Osteocyte (in vitro differentiated cells): ENCODE results near the gene SPTBN2. TPM values are rescaled to one million over a fixed set of nuclear protein-coding genes. Genes with fewer than 3 reads are reported as not detected.

ENCODE experiments used
- DNase-seq: peaks from one replicate; pipeline ENCODE4 v3.0.0; 2021; ENCODE audit warnings: mixed read lengths; ENCODE audit not compliant: unreplicated experiment; ENCODE audit errors: extremely low spot score
- H3K27ac Mint-ChIP-seq: one replicate; pipeline ENCODE4 v1.8.0; 2021; ENCODE audit warnings: mild to moderate bottlenecking, mixed read lengths; ENCODE audit not compliant: unreplicated experiment
- H3K27me3 Mint-ChIP-seq: one replicate; pipeline ENCODE4 v1.8.0; 2021; ENCODE audit warnings: mixed read lengths; ENCODE audit not compliant: unreplicated experiment
- H3K36me3 Mint-ChIP-seq: one replicate; pipeline ENCODE4 v1.8.0; 2021; ENCODE audit warnings: mixed read lengths; ENCODE audit not compliant: unreplicated experiment
- H3K4me1 Mint-ChIP-seq: one replicate; pipeline ENCODE4 v1.8.0; 2021; ENCODE audit warnings: mixed read lengths; ENCODE audit not compliant: unreplicated experiment
- H3K4me3 Mint-ChIP-seq: one replicate; pipeline ENCODE4 v1.8.0; 2021; ENCODE audit warnings: mild to moderate bottlenecking, moderate library complexity, mixed read lengths; ENCODE audit not compliant: unreplicated experiment
- H3K9me3 Mint-ChIP-seq: one replicate; pipeline ENCODE4 v1.8.0; 2021; ENCODE audit warnings: mixed read lengths; ENCODE audit not compliant: unreplicated experiment
- total RNA-seq: library from RNA; stranded (reverse); gene quantifications from 2 replicates; pipeline ENCODE4 v1.2.1, GENCODE V29; 2021
- TF ChIP-seq, protein P1 (sequence below): fragments of 200-600 bp; sonication (generic); IDR thresholded peaks from 2 replicates; pipeline ENCODE4 v1.5.0; 2021; ENCODE audit warnings: antibody characterized with exemption, mild to moderate bottlenecking, moderate library complexity

Gene SPTBN2
- total RNA-seq, 1 donor from 2014 or later = 12.6 TPM

DNA sequence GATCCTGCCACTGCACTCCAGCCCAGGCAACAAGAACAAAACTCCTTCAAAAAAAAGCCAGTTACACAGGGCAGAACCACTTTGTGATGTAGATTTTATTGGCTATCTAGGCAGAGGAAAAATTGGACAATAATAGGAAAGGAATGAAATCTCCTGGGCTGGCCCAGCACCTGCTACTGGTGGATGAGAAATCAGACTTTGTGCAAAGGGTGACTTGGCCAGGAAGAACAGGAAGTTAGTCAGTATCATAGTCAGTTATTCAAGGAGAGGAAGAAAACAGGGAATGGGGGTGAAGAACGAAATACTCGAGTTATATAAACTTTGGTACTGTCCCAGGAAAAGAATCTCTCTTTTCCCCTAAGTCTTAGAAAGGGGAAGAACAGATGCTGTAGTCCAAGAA is 11.0 kb upstream of the SPTBN2 start:
- H3K4me3 Mint-ChIP-seq = no peak overlapping the region
- H3K27ac Mint-ChIP-seq = no peak overlapping the region
- H3K9me3 Mint-ChIP-seq = no peaks in the 10 kb centered on the region

DNA sequence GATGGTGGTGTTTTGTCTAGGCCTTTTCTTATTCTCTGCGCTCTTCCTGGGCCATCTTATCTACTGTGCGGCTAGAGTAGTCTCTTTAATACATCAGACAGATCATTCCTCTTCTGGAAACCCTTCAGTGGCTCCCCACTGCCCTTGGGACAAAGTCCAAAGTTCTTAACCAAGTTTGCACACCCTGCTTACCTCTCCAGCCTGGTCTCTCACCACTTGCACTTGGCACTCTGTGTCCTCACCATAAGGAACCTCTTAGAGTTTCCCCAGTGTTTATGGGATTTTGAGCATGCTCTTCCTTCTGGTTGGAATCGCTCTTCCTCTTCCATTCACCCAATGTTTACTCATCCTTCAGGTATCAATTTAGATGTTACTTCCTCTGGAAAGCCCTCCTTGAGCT is 5.2 kb upstream of the SPTBN2 start:
- Mint-ChIP-seq H3K4me1 (no peaks in the 10 kb centered on the region), H3K4me3 (no peak overlapping the region), H3K36me3 (no peaks in the 10 kb centered on the region), H3K27me3 (peaks cover 42% of the 10 kb centered on the region), H3K27ac (no peak overlapping the region), H3K9me3 (no peaks in the 10 kb centered on the region)
- no peak for DNase-seq
- TF ChIP-seq, protein P1, sequence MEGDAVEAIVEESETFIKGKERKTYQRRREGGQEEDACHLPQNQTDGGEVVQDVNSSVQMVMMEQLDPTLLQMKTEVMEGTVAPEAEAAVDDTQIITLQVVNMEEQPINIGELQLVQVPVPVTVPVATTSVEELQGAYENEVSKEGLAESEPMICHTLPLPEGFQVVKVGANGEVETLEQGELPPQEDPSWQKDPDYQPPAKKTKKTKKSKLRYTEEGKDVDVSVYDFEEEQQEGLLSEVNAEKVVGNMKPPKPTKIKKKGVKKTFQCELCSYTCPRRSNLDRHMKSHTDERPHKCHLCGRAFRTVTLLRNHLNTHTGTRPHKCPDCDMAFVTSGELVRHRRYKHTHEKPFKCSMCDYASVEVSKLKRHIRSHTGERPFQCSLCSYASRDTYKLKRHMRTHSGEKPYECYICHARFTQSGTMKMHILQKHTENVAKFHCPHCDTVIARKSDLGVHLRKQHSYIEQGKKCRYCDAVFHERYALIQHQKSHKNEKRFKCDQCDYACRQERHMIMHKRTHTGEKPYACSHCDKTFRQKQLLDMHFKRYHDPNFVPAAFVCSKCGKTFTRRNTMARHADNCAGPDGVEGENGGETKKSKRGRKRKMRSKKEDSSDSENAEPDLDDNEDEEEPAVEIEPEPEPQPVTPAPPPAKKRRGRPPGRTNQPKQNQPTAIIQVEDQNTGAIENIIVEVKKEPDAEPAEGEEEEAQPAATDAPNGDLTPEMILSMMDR = no peak

More for the DNA sequence above, 11.0 kb upstream of the SPTBN2 start:
- H3K4me1 Mint-ChIP-seq = peaks cover 11% of the 10 kb centered on the region
- peaks cover 10% of the 10 kb centered on the region for H3K27me3 Mint-ChIP-seq
- TF ChIP-seq, protein P1 = no peak
- H3K36me3 Mint-ChIP-seq = no peaks in the 10 kb centered on the region
- no peak for DNase-seq

DNA sequence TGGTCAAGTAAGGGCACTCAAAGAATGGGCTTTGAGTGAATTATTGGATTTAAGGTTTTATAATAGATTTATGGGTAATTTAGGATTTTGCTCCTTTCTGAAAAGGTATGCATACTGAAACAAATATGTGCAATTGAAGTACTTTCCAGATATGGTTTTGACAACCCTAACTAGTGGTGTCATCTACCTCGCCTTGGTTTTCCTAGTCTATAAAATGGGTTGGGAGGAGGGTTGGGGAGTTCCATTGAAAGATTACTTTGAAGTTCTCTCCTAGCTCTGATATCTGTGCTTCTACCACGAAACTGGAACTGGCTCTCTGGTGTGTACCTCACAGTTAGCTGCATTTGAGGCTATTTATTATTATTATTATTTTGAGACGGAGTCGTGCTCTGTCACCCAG is 431 bp upstream of the SPTBN2 start:
- no peaks in the 10 kb centered on the region for H3K9me3 Mint-ChIP-seq
- H3K27me3 Mint-ChIP-seq = peaks cover 52% of the 10 kb centered on the region
- H3K36me3 Mint-ChIP-seq = peaks cover 1% of the 10 kb centered on the region
- H3K27ac Mint-ChIP-seq = no peak overlapping the region
- TF ChIP-seq, protein P1 = no peak
- DNase-seq = no peak
- H3K4me3 Mint-ChIP-seq = no peak overlapping the region
- H3K4me1 Mint-ChIP-seq = peaks cover 25% of the 10 kb centered on the region

DNA sequence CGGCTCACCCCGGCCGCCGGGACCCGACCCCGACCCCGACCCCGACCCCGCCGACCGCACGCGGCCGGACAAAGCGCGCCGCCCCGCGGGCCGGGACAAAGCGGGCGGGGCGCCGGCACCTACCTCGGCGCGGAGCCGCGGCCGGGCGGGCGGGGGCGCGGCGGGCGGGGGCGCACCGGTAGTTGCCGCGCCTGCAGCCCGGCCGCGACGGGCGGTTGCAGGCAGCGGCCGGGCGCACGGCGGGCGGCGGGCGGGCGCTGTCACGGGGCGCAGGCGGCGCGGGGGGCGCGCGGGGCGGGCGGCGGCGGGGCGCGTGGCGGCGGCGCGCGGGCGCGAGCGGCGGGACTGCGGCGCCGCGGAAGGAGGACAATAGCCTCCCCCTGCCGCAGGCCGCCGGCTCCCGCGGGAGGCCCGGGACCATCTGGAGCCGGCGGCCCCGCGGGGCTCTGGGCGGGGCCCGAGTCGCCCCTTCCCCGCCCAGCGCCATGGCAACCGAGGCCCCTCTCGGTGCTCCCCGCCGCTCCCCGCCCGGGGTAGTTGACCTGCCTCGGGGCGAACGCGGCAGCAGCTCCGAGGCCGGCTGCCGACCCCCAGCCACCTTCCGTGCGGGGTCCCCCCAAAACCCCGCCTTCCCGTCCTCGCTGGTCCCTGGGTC is 851 bp downstream of the SPTBN2 start:
- no peaks in the 10 kb centered on the region for H3K9me3 Mint-ChIP-seq
- no peak for DNase-seq
- peak overlapping the region; percentile 81 for H3K4me3 Mint-ChIP-seq
- TF ChIP-seq, protein P1 = no peak
- H3K27ac Mint-ChIP-seq = peak overlapping the region; percentile 79
- peaks cover 25% of the 10 kb centered on the region for H3K4me1 Mint-ChIP-seq
- peaks cover 43% of the 10 kb centered on the region for H3K27me3 Mint-ChIP-seq
- H3K36me3 Mint-ChIP-seq = peaks cover 1% of the 10 kb centered on the region

DNA sequence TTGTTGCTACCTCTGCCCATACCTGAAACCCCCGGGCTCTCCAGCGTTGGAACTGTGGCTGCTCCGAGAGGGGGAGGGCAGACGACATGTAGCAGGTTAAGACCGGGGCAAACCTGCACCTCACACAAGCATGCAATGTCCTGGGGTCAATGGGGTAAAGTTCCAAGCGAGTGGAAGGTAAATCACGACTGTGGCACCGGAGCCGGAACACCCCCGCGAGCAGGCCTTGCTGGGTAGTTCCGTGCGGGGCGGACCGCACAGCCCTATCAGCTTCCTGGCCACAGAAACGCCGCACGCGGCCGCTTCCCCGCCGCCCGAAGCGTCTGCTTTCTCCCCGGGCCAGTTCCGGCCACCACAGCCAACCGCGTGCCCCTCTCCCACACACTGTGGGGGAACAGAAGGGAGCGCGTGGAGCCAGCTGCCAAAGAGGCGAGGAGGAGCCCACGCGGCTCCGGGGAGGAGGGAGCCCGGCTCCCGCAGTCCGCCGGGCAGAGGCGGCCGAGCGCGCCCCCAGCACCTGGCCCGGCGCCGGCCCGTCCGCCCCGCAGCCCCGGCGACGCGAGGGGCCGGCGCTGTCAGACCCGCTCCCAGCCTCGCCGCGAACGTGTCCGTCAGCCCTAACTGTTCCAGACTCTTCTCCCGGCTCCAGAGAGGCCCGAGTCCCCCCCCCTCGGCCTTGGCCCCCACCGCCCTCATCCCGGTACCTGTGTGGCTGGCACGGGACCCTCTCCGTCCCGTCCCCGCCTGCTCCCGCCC is 1.6 kb downstream of the SPTBN2 start:
- no peak for DNase-seq
- Mint-ChIP-seq H3K36me3 (peaks cover 1% of the 10 kb centered on the region), H3K27me3 (peaks cover 38% of the 10 kb centered on the region), H3K27ac (peak overlapping the region; percentile 64), H3K9me3 (no peaks in the 10 kb centered on the region), H3K4me1 (peaks cover 25% of the 10 kb centered on the region), H3K4me3 (peak overlapping the region; percentile 64)
- TF ChIP-seq, protein P1 = no peak
